HL-60 (cell line): Measurements from ENCODE around the gene DYNC1H1.

Experiments used
- DNase-seq, 2 experiments: peaks; one replicate each; pipeline ENCODE4 v3.0.0-alpha.2; 2010 to 2020; ENCODE audit warnings: low read depth in 1 of 2, low spot score in 1 of 2
- H3K27ac ChIP-seq: fragments of 250-450 bp; sonication (Bioruptor Pico); replicated peaks from 2 replicates; pipeline ENCODE4 v1.5.1; 2020; ENCODE audit warnings: mild to moderate bottlenecking, moderate library complexity
- H3K27me3 ChIP-seq: fragments of 250-450 bp; sonication (Bioruptor Pico); 2 replicates; pipeline ENCODE4 v1.5.1; 2021; ENCODE audit warnings: mild to moderate bottlenecking, moderate library complexity; ENCODE audit not compliant: insufficient read depth, poor library complexity, severe bottlenecking
- H3K4me3 ChIP-seq: replicated peaks from 2 replicates; pipeline ENCODE4 v1.5.1; 2011; ENCODE audit warnings: mild to moderate bottlenecking, control low read depth, low read length; ENCODE audit not compliant: insufficient read depth
- CTCF ChIP-seq: IDR thresholded peaks from one replicate; pipeline ENCODE4 v1.5.1; 2011; ENCODE audit warnings: low read length, control low read depth, inconsistent platforms; ENCODE audit not compliant: insufficient read depth
- GABPA ChIP-seq: IDR thresholded peaks from 2 replicates; pipeline ENCODE4 v1.6.1; 2012; ENCODE audit warnings: low read depth
- POLR2AphosphoS5 ChIP-seq: IDR thresholded peaks from 2 replicates; pipeline ENCODE4 v1.6.1; 2012; ENCODE audit warnings: low read depth
- REST ChIP-seq: IDR thresholded peaks from 2 replicates; pipeline ENCODE4 v1.6.1; 2012; ENCODE audit warnings: low read depth; ENCODE audit not compliant: insufficient replicate concordance
- SPI1 ChIP-seq: IDR thresholded peaks from 2 replicates; pipeline ENCODE4 v1.6.1; 2012; ENCODE audit warnings: low read depth, mild to moderate bottlenecking, borderline replicate concordance

The DYNC1H1 gene

GRCh38 chr14:101917413-101918017 is 46.9 kb upstream of the DYNC1H1 start:
- no peak for DNase-seq
- no peak overlapping the region for H3K4me3 ChIP-seq
- TF ChIP-seq POLR2AphosphoS5, result no peak
- TF ChIP-seq SPI1, result no peak
- no peak for TF ChIP-seq GABPA
- no peak overlapping the region for H3K27ac ChIP-seq
- no peaks in the 10 kb centered on the region for H3K27me3 ChIP-seq

GRCh38 chr14:101918065-101918989 is 46.0 kb upstream of the DYNC1H1 start:
- no peak for TF ChIP-seq GABPA
- no peak overlapping the region for H3K4me3 ChIP-seq
- H3K27ac ChIP-seq, result no peak overlapping the region
- no peaks in the 10 kb centered on the region for H3K27me3 ChIP-seq
- no peak for DNase-seq

GRCh38 chr14:101920271-101920670 is 44.1 kb upstream of the DYNC1H1 start:
- TF ChIP-seq GABPA, result no peak
- no peak for TF ChIP-seq POLR2AphosphoS5
- no peak for TF ChIP-seq REST
- H3K4me3 ChIP-seq, result no peak overlapping the region
- DNase-seq, result no peak
- H3K27ac ChIP-seq, result no peak overlapping the region
- no peaks in the 10 kb centered on the region for H3K27me3 ChIP-seq

GRCh38 chr14:101922866-101923265 is 41.5 kb upstream of the DYNC1H1 start:
- no peak overlapping the region for H3K27ac ChIP-seq
- TF ChIP-seq REST, result no peak
- DNase-seq, result no peak
- H3K4me3 ChIP-seq, result no peak overlapping the region
- no peaks in the 10 kb centered on the region for H3K27me3 ChIP-seq

GRCh38 chr14:101925152-101925551 is 39.2 kb upstream of the DYNC1H1 start:
- Histone ChIP-seq H3K4me3 (no peak overlapping the region), H3K27ac (no peak overlapping the region), H3K27me3 (no peaks in the 10 kb centered on the region)
- DNase-seq, result no peak
- TF ChIP-seq POLR2AphosphoS5 (no peak), GABPA (no peak), CTCF (no peak), REST (no peak), SPI1 (no peak)
